Loucy (cell line): Measurements from ENCODE around the gene TM9SF1.
A peak's percentile ranks its signal among the peaks of the same experiment; 100 is the strongest.

Source experiments
- H2AFZ ChIP-seq: fragments of 200-600 bp; sonication (generic); 2 replicates; pipeline ENCODE4 v1.6.0; 2016; ENCODE audit warnings: antibody characterized with exemption, mild to moderate bottlenecking, low read length, moderate library complexity
- H3F3A ChIP-seq: fragments of 200-600 bp; 2 replicates; pipeline ENCODE4 v1.6.0; 2016; ENCODE audit warnings: antibody characterized with exemption, low read depth, mild to moderate bottlenecking
- H3K27me3 ChIP-seq: fragments of 200-600 bp; sonication (generic); 2 replicates; pipeline ENCODE4 v1.6.1; 2014; ENCODE audit warnings: low read length, mild to moderate bottlenecking; ENCODE audit not compliant: insufficient read depth, poor library complexity, severe bottlenecking
- H3K36me3 ChIP-seq: fragments of 200-600 bp; sonication (generic); 2 replicates; pipeline ENCODE4 v1.6.1; 2016; ENCODE audit warnings: low read length; ENCODE audit not compliant: insufficient read depth
- H3K4me1 ChIP-seq: fragments of 200-600 bp; sonication (generic); 2 replicates; pipeline ENCODE4 v1.5.1; 2014; ENCODE audit warnings: low read length, mild to moderate bottlenecking; ENCODE audit not compliant: insufficient read depth, poor library complexity, severe bottlenecking
- H3K4me2 ChIP-seq: fragments of 200-600 bp; sonication (generic); 2 replicates; pipeline ENCODE4 v1.6.0; 2014; ENCODE audit warnings: antibody characterized with exemption, low read length, low read depth, mild to moderate bottlenecking; ENCODE audit not compliant: poor library complexity, severe bottlenecking
- H3K4me3 ChIP-seq: fragments of 200-600 bp; sonication (generic); 2 replicates; pipeline ENCODE4 v1.5.1; 2014; ENCODE audit warnings: low read length, mild to moderate bottlenecking, mixed read lengths; ENCODE audit not compliant: poor library complexity, severe bottlenecking
- H3K79me2 ChIP-seq: fragments of 200-600 bp; sonication (generic); 2 replicates; pipeline ENCODE4 v1.6.1; 2014; ENCODE audit warnings: low read length; ENCODE audit not compliant: insufficient read depth
- H3K9ac ChIP-seq: fragments of 200-600 bp; sonication (generic); 2 replicates; pipeline ENCODE4 v1.6.0; 2014; ENCODE audit warnings: mild to moderate bottlenecking, low read depth, low read length, moderate library complexity; ENCODE audit not compliant: poor library complexity, severe bottlenecking
- H3K9me2 ChIP-seq: fragments of 200-600 bp; sonication (generic); replicated peaks from 2 replicates; pipeline ENCODE4 v1.6.1; 2016; ENCODE audit warnings: low read depth, low read length, mixed read lengths
- H3K9me3 ChIP-seq: fragments of 200-600 bp; sonication (generic); 2 replicates; pipeline ENCODE4 v1.6.1; 2014; ENCODE audit warnings: mild to moderate bottlenecking, antibody characterized with exemption, low read length, low read depth; ENCODE audit not compliant: insufficient read depth
- H4K20me1 ChIP-seq: fragments of 200-600 bp; sonication (generic); 2 replicates; pipeline ENCODE4 v1.6.0; 2014; ENCODE audit warnings: antibody characterized with exemption, low read length, mild to moderate bottlenecking; ENCODE audit not compliant: insufficient read depth, poor library complexity, severe bottlenecking
- EZH2phosphoT487 ChIP-seq: fragments of 200-600 bp; IDR thresholded peaks from 2 replicates; pipeline ENCODE4 v1.6.1; 2018; ENCODE audit warnings: antibody characterized with exemption, mild to moderate bottlenecking, moderate library complexity, borderline replicate concordance
- TF ChIP-seq, protein P1 (sequence below): fragments of 200-600 bp; sonication (generic); conservative IDR thresholded peaks from 2 replicates; pipeline ENCODE4 v1.5.1; 2014; ENCODE audit warnings: mild to moderate bottlenecking, antibody characterized with exemption, low read length

Gene TM9SF1

DNA sequence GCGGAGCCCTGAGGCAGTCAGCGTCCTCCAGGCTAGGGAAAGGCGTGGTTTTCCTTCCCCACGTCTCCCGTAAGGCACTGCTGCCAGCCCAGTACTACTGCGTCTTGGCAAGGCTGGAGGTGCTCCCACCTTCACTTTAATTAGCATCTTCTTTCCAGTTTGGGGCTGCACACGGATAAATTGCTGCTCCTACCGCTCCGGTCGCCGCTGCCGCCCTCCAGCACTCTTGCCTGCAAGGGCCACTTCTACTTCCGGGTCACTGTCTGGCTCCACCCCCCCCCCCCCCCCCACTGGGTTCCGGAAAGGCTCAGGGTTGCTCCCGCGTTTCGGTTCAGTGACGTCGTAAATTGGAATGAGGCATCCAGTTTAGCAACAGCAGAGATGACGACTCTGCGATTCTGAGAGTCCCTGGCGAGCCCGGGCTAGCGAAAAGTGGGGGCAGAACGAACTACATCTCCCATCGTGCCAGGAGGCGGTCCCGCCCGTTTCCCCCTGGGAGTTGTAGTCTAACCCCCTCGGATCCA, 36.9 kb upstream of the TM9SF1 start, which contains the start of gene NEDD8:
Gene NEDD8, minus strand, starts transcription at position 247 of the 524 bp plus-strand sequence. Its CDS starts 100 bp downstream, at position 147.
- Histone ChIP-seq H3K79me2 (peaks cover 69% of the 10 kb centered on the region), H3K4me3 (peak within 1 kb of the TSS; percentile 93)

DNA sequence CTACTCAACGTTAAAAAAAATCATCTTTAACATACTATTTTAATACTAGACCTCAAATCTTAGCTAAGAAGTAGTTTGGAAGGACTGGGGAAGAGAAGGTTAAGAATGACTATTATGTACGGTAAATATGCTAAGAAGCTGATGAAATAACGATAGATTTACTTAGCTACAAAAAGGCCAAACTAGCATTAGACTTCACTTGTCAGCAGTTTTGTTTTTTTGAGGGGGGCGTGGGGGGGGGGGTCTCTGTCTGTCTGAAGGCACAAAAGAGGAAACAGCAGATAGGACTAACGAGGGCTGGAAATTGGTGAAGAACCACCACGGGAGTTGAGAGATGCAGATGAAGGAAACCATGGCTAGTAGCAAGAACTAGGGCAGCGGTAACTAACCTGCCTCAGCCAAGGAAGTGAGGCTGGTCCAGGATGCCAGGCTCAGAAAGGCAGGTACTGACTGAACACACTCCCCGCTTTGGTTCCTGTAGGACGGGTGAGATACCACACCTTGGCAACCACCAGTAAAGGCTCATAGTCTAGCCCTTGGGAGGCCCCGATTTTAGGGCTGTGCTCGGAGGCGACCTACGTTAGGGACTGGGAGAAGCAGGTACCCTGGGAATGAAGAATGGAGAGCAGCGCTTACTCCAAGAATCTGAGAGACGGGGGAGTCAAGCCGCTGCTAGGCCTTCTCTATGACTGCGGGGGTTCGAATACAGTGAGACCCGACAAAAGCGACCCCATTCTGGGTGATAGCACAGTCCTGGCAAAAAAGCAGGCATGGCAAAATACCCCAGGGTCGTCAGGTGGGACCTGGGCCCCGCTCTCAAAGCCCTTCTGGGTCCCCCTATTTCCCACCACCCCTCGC, 36.3 kb upstream of the TM9SF1 start:
- peak overlapping the region; percentile 89 for H3K9ac ChIP-seq
- no peaks in the 10 kb centered on the region for H3F3A ChIP-seq
- H2AFZ ChIP-seq: peak overlapping the region; percentile 96
- peaks cover 7% of the 10 kb centered on the region; the same call in 1 of the 2 replicates for H3K36me3 ChIP-seq
- no peaks in the 10 kb centered on the region for H4K20me1 ChIP-seq
- peak overlapping the region; percentile 93 for H3K4me3 ChIP-seq
- H3K9me2 ChIP-seq: no peaks in the 10 kb centered on the region
- H3K4me1 ChIP-seq: peaks cover 39% of the 10 kb centered on the region
- H3K4me2 ChIP-seq: peak overlapping the region; percentile 98
- peaks cover 71% of the 10 kb centered on the region for H3K79me2 ChIP-seq
- H3K27me3 ChIP-seq: no peaks in the 10 kb centered on the region
- H3K9me3 ChIP-seq: no peaks in the 10 kb centered on the region
- TF ChIP-seq EZH2phosphoT487: no peak
- TF ChIP-seq, protein P1, sequence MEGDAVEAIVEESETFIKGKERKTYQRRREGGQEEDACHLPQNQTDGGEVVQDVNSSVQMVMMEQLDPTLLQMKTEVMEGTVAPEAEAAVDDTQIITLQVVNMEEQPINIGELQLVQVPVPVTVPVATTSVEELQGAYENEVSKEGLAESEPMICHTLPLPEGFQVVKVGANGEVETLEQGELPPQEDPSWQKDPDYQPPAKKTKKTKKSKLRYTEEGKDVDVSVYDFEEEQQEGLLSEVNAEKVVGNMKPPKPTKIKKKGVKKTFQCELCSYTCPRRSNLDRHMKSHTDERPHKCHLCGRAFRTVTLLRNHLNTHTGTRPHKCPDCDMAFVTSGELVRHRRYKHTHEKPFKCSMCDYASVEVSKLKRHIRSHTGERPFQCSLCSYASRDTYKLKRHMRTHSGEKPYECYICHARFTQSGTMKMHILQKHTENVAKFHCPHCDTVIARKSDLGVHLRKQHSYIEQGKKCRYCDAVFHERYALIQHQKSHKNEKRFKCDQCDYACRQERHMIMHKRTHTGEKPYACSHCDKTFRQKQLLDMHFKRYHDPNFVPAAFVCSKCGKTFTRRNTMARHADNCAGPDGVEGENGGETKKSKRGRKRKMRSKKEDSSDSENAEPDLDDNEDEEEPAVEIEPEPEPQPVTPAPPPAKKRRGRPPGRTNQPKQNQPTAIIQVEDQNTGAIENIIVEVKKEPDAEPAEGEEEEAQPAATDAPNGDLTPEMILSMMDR: no peak

More for the DNA sequence above, 36.9 kb upstream of the TM9SF1 start, which contains the start of gene NEDD8:
- Histone ChIP-seq H3K9ac (peak within 1 kb of the TSS; percentile 89), H3K9me2 (no peaks in the 10 kb centered on the region), H4K20me1 (no peaks in the 10 kb centered on the region), H3K4me2 (peak within 1 kb of the TSS; percentile 98), H3K9me3 (no peaks in the 10 kb centered on the region), H3K36me3 (peaks cover 14% of the 10 kb centered on the region; the same call in 1 of the 2 replicates), H3F3A (no peaks in the 10 kb centered on the region), H3K4me1 (peaks cover 39% of the 10 kb centered on the region), H3K27me3 (no peaks in the 10 kb centered on the region), H2AFZ (peak within 1 kb of the TSS; percentile 96)
- no peak for TF ChIP-seq EZH2phosphoT487
- TF ChIP-seq, protein P1: no peak

DNA sequence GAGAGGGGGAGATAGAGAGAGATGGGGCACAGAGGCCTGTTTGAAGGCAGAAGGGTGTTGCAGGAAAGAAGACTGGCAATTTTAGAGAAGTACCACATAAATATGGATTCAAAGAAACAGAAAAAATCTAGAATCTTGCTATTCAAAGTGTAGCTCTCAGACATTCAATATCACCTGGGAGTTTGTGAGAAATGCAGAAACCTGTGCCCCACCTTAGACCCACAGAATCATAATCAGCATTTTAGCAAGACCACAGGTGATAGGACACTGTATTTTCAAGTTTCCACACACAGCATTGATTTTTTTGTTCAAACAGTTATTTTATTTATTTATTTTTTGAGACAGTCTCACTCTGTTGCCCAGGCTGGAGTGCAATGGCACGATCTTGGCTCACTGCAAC, 33.7 kb upstream of the TM9SF1 start:
- no peak overlapping the region for H2AFZ ChIP-seq
- no peaks in the 10 kb centered on the region for H3K36me3 ChIP-seq
- no peak overlapping the region for H3K4me3 ChIP-seq
- no peaks in the 10 kb centered on the region for H3K9me2 ChIP-seq
- H3K79me2 ChIP-seq: peaks cover 55% of the 10 kb centered on the region
- H3K4me1 ChIP-seq: peaks cover 18% of the 10 kb centered on the region
- no peaks in the 10 kb centered on the region for H3K9me3 ChIP-seq
- H4K20me1 ChIP-seq: no peaks in the 10 kb centered on the region
- no peak for TF ChIP-seq EZH2phosphoT487
- TF ChIP-seq, protein P1: no peak
- H3K4me2 ChIP-seq: no peak overlapping the region
- no peaks in the 10 kb centered on the region for H3K27me3 ChIP-seq
- H3F3A ChIP-seq: no peaks in the 10 kb centered on the region
- H3K9ac ChIP-seq: no peak overlapping the region
